ENCODE results near the gene FGF18.
"Not testable (repeated sequence)": the region's sequence is repeated elsewhere in the genome, so short reads cannot be mapped to it uniquely, and the experiment has no call there.

FGF18 gene, protein sequence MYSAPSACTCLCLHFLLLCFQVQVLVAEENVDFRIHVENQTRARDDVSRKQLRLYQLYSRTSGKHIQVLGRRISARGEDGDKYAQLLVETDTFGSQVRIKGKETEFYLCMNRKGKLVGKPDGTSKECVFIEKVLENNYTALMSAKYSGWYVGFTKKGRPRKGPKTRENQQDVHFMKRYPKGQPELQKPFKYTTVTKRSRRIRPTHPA

DNA sequence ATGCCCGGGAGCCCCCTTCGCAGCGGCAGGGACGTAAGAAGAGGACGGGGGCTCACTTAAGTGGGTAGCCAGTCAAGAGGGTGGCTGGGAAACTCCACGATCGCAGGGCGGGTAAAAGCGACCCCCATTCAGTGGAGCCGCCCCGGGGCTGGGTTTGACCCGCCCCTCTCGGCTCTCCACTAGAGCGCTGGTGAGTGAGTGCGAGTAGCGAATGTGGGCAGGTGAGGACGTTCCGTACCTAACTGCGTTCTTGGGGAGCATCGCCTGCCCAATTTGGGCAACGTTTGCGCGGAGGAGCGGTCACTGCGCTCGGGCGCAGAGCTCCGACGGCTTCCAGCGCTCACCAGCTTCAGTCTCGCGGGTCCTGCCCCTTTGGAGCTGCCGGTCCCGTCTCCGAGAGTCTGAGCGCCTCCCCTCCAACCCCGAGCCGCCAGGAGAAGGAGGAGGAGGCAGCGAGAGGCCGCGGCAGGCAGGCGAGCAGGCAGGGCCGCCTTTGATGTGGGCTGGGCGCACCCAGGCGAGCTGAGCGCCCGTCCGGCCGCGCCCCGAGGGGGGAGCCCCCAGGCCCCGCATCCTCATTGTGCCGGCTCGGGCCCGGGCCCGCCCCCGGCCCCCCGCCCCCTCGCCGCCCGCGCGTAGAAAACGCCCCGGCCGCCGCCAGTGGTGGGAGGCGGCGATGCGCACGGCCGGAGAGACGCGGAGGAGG, at the start of gene FGF18:
TSS of gene FGF18 (plus strand) at position 666 of the 706 bp plus-strand sequence. CDS start 553 bp downstream, outside the sequence.
- peak; percentile 98 for DNase-seq

DNA sequence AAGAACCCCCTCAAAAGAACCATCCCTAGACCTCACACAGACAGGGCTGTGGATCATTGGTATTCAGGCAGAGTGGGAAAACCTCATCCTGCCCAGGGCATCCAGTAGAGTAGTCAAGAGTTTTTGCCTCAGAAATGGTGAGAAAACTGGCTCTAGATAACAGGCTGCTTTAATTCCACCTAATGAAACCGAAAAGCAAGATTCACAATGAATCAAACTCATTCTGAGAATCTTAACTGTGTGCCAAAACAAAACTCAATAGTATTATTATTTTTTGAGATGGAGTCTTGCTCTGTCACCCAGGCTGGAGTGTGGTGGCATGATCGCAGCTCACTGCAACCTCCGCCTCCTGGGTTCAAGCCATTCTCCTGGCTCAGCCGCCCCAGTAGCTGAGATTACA, 49.5 kb upstream of the FGF18 start:
- no peak for DNase-seq

- not testable (repeated sequence) for DNase-seq
Observed at GRCh38 chr5:171370881-171371280, 48.6 kb upstream of the FGF18 start.

- DNase-seq: no peak
Observed at GRCh38 chr5:171371326-171371725, 48.1 kb upstream of the FGF18 start.

DNA sequence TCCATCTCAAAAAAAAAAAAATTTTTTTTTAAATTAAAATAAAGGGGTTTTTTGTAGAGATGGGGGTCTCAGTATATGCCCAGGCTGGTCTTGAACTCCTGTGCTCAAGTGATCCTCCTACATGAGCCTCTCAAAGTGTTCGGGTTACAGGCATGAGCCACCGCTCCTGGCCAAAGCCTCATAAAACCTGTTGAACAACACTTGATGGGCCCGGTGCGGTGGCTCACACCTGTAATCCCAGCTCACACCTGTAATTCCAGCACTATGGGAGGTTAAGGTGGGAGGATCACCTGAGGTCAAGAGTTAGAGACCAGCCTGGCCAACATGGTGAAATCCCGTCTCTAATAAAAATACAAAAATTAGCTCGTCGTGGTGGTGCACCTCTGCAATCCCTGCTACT, 39.5 kb upstream of the FGF18 start:
- no peak for DNase-seq

DNA sequence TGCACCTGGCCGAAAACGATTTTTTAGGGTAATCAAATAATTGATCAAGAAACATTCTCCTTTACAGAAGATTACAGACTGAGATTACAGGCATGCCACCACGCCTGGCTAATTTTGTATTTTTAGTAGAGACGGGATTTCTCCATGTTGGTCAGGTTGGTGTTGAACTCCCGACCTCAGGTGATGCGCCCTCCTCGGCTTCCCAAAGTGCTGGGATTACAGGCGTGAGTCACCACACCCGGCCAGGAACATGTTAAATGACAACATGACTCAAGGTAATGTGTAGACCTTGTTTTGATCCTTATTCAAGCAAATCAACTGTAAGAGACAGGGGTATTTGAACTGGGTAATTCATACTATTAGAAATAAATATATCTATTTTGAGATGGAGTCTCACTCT, 35.0 kb upstream of the FGF18 start:
- DNase-seq: not testable (repeated sequence)

DNA sequence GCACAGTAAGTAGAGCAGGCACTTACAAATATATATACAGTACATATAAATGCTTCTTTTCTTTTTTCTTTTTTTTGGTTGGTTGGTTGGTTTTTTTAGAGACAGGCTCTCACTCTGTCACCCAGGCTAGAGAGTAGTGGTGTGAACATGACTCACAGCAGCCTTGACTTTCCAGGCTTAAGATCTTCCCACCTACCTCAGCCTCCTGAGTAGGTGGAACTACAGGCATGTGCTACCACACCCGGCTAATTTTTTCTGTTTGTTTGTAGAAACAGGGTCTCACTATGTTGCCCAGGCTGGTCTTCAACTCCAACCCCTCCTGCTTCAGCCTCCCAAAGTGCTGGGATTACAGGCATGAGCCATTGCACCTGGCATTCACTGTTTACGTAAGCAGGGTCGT, 34.4 kb upstream of the FGF18 start:
- peak; percentile 46 for DNase-seq

GRCh38 chr5:171386006-171386671, 33.3 kb upstream of the FGF18 start:
- DNase-seq: no peak

GRCh38 chr5:171386861-171387344, 32.5 kb upstream of the FGF18 start:
- no peak for DNase-seq

DNA sequence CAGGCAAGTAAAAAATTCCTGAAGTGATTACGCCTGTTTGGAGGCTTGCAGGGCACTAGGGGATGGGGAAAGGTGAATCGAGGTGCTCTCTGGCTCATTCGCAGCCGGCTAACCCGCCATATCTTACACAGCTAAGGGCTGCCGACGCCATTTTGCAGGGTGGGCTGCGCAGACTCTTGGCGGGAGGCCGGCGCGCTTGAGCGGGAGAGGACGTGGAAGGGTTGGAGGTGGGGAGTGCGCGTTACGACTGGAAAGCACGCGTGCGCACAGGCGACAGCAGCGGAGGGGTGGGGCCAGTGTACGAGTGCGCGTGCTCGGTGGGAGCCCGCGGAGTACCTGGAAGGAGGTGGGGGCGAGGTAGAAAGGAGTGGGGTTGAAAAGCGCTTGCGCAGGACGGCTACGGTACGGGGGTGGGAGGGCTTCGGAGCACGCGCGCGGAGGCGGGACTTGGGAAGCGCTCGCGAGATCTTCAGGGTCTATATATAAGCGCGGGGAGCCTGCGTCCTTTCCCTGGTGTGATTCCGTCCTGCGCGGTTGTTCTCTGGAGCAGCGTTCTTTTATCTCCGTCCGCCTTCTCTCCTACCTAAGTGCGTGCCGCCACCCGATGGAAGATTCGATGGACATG, 32.0 kb upstream of the FGF18 start, which contains the start of gene NPM1:
TSS of gene NPM1 (plus strand) at position 505 of the 625 bp plus-strand sequence. CDS start at position 605, 100 bp downstream.
- DNase-seq: peak; percentile 95

DNA sequence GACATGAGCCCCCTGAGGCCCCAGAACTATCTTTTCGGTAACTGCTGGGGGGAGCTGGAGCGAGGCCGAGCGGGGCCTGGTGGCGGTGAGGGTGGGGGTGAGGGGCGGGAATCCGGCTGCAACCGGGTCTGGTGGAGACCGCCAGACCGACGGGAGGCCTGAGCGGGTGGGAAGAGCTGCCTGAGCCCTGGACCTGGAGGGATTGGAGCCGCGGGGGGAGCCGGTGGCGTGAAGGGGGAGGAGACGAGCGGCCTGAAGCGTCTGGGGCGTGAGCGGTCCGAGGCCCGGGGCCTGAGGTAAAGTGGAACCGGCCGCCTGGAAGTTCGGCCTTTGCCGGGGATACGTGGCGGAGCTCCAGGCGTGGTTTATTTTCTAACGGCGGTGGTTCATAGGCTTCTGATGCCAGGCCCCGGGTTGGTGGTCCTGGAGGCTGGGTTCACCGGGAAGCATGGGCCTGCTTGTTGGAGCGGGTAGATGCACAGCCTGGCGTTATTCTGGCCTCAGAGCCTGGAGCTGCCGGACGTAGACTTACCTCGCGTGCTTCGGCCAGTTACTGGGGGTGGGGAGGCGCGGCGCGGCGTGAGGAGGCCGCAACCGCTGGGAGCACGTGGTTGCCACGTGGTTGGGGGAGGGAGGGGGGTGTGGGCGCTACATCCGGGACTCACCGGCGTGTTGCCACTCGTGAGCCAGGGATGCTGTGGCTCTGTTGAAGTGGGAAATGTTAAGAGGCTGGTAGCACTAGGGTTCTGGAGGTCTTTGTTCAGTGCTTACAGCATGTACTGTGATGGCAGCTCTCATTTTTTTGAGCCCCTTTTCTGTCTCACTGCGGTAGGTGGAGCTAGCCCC, 31.3 kb upstream of the FGF18 start:
- DNase-seq: peak; percentile 77

DNA sequence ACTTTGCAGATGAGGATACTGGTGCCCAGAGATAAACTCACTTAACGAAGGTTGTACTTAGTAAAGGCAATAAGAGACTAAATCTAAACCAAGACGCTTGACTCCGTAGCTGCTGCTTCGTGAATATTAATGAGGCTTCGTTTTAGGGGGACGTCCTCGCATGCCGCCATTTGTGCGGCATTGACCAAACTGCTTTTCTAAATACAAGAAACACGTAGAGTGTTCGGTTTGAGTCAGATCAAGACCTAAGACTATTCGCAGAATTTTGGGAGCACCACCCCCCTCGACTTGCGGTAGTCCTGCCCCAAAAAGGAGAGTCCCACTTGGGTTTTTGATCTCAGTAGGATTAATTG, 30.7 kb upstream of the FGF18 start:
- DNase-seq: no peak

GRCh38 chr5:171390883-171391677, 28.4 kb upstream of the FGF18 start:
- DNase-seq: peak; percentile 1

GRCh38 chr5:171391996-171392577, 27.4 kb upstream of the FGF18 start:
- DNase-seq: no peak

DNA sequence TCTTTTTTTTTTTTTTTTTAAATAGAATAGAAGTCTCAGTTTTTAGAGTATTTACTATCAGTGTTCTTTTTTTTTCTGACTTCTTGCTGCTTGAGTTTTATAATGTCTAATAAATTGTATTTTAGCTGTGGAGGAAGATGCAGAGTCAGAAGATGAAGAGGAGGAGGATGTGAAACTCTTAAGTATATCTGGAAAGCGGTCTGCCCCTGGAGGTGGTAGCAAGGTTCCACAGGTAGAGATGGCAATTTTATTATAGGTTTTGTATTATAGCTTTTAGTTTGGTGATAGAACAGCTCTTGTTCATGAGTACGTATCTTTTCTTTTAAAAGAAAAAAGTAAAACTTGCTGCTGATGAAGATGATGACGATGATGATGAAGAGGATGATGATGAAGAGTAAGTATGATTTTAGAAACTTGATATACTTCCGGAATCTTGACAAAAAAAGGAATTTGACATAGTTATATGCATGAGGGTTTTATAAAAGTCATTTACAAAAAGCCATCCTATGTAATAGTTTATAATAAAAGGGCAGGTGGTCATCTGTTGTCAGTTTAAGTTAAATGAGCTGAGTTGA, 26.8 kb upstream of the FGF18 start:
- DNase-seq: no peak

GRCh38 chr5:171395042-171395441, 24.4 kb upstream of the FGF18 start:
- peak; percentile 7 for DNase-seq

GRCh38 chr5:171396583-171396982, 22.9 kb upstream of the FGF18 start:
- DNase-seq: not testable (repeated sequence)

DNA sequence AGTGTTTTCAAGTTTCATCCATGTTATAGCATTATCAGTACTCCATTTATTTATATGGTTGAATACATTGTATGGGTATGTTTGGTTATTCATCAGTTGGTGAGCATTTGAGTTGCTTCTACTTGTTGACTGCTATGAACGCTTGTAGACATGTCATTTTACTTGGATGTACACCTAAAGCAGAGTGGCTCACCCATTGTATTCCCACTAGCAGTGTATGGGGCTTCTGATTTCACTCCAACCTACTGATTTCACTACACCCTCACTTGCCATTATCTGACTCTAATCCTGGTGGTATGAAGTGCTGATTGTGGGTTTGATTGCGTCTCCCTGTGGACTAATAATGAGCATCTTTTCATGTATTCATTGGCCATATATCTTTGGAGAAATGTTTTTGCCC, 22.3 kb upstream of the FGF18 start:
- peak; percentile 1 for DNase-seq

DNA sequence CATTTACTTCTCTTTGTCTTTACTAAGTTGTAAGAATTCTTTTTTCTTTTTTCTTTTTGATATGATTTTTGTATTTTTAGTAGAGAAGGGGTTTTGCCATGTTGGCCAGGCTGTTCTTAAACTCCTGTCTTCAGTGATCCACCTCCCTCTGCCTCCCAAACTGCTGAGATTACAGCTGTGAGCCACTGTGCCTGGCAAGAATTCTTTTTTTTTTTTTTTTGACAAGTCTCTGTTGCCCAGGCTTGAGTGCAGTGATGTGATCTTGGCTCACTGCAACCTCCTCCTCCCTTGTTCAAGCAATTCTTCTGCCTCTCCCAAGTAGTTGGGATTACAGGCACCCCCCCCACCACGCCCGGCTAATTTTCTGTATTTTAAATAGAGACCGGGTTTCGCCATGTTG, 21.8 kb upstream of the FGF18 start:
- no peak for DNase-seq

DNA sequence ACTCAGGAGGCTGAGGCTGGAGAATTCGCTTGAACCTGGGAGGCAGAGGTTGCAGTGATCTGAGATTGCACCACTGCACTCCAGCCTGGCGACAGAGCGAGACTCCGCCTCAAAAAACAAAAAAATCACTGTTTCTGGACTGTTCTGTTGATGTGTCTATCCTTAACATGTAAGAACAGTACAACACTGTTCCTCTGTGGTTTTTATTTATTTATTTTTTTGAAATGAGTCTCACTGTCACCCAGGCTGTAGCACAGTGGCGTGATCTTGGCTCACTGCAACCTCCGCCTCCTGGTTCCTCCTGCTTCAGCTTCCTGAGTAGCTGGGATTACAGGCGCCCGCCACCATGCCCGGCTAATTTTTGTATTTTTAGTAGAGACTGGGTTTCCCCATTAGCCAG, 20.8 kb upstream of the FGF18 start:
- not testable (repeated sequence) for DNase-seq

- DNase-seq: no peak
Observed at GRCh38 chr5:171400169-171400568, 19.3 kb upstream of the FGF18 start.
